GM19193 (cell line): Measurements from ENCODE around the gene FOSB.

Source experiments
- POLR2A ChIP-seq: IDR thresholded peaks from 4 replicates; pipeline ENCODE4 v1.6.1; 2011; ENCODE audit not compliant: insufficient read depth, insufficient read length; ENCODE audit errors: extremely low read depth

Gene FOSB

DNA sequence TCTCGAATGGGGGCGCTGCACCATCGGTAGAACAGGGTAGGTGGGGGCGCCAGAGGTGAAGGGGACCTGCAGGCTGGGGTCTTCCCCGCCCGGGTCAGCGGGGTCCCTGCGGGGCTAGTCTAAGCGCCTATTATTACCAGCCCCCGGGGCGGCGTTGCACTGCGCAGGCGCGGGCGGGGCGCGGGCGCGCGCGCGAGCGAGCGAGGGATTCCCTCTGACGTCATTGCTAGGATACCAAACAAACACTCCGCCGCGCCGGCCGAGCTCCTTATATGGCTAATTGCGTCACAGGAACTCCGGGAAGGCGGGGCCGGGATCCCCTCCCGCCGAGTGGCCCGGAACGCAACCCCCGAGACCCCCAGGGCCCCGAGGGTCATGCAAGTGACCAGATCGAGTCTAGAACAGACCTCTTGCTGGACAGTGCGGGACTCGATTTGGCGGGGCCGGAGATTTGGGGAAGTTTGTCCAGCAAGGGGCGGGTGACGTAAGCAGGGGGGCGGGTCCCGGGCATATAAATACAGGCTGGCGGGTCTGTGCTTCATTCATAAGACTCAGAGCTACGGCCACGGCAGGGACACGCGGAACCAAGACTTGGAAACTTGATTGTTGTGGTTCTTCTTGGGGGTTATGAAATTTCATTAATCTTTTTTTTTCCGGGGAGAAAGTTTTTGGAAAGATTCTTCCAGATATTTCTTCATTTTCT is at the start of gene FOSB:
Gene FOSB (plus strand): TSS at position 541 of the 703 bp plus-strand sequence. CDS start 591 bp downstream, outside the sequence.
- TF ChIP-seq POLR2A: peak; percentile 65

DNA sequence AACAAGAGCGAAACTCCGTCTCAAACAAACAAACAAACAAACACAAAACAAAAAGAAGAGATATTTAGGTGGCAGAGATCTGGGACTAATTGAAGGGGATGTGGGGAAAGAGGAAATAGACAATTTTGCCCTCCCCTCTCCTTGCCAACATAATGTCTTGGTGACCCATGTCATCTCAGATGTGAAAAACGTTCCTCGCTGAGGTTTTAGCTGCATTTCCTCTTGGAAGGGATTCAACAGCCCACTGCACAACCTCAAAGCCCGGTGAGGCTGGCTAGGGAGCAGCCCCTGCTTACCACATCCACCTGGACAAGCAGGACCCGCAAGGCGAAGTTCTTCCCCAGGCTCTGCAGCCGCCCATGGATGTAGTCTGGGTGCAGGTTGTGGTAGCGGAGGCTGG is 49.0 kb upstream of the FOSB start:
- TF ChIP-seq POLR2A: no peak

DNA sequence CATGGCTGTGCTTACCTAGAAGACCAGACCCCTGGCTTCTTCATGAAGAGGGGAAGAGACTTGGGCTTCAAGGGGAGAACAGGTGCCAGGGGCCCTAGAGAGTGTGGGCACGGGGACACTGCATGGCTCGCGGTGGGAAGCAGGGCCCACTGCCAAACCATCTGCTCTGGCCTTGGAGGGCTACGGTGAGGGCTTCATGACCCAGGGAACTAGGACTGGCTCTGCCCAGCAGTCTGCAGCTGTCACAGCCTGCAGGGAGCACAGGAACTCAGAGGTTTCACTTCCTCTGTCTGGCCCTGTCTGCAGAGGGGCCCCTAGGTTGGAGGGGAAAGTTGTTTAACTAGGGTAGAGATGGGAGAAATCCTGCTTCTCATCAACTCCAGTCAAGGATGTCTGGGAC is 48.4 kb upstream of the FOSB start:
- TF ChIP-seq POLR2A: no peak

DNA sequence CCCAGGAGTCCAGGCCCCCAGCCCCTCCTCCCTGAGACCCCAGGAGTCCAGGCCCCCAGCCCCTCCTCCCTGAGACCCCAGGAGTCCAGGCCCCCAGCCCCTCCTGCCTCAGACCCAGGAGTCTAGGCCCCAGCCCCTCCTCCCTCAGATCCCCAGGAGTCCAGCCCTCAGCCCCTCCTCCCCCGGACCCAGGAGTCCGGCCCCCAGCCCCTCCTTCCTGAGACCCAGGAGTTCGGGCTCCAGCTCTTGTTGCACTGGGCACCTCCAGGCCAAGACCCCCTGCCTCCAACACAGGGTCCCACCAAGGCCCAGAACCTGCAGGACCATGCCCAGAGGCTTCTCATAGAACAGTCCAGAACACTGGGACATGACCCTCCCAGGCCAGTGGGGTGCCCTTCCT is 47.9 kb upstream of the FOSB start:
- TF ChIP-seq POLR2A: no peak

DNA sequence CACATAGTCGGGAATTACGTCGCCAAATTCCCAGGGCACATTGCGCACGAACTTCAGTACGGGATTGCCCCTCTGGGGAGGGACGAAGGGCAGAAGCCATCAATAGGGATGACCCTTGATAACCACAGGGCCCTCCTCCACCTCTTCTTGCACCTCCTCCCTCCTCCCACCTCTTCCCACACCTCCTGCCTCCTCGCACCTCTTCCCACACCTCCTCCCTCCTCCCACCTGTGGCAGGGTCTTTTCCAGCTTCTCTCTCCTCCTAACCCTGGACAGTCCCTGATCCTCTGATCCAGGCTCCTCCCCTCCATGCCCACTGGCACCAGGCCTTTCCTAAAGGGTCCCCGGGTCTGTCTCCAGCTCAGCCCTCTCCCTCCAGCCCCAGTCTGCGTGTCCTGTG is 47.4 kb upstream of the FOSB start:
- no peak for TF ChIP-seq POLR2A

DNA sequence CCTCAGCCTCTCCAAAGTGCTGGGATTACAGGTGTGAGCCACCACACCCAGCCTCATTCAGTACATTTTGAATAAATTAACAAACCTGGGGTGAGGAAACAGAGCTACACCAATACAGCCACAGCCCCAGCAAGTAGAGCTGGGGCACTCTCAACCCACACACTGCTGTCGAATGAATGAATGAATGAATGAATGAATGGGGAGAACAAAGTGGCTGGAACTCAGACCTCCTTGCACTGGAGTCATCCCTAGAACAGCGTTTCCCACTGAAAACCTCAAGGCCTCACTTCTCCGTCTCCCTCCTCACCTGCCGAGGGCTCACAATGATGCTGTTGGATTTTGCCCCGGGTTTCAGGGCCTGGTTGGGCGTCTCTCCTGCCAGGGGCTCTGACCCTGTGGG is 46.9 kb upstream of the FOSB start:
- no peak for TF ChIP-seq POLR2A

DNA sequence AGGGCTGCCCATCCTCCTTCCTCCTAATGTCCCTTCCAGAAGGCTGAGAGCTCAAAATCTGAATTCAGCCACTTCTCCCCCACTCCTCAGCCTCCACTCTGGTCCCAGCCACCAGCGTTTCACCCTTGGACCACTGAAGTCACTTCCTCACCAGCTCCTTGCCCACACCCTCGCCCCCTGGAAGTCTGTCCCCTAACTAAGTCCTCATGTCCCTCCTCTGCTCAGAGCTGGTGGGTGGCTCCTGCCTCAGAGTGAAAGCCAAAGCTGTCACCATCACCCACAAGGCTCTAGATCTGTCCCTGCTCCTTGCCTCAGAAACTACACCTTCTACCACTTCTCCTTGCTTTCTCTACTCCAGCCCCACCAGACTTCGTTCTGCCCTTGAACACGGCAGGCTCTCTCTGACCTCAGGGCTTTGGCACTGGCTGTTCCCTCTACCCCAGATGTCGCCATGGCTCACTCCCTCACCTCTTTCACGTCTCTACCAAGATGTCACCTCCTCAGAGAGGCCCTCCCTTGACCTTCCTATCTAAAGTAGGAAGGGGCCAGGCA is 45.8 kb upstream of the FOSB start:
- TF ChIP-seq POLR2A: no peak

DNA sequence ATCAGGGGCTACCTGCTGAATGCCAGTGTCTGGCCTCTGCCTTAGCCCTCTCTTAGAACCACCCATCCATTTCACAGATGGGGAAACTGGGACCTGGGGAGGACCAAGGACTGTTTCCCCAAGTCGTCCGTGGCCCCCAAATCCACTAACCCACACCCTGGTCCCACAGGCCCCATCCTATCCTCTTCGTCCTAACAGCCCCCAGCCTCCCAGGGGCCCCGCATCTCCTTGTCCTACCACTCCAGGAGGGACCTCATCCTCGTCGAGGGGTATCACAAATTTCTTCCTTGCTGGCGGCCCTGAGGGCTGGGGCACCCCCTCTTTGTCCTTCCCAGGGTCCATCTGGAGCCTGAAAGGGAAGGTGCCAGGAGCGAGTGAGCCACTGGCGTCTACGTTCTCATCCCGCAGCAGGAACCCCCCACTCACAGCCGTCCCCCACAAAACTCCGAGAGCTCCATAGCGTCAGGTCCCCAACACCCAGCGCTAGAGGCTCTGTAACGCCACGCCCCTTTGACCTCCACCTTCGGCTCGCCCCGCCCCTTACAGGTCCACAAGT is 44.7 kb upstream of the FOSB start:
- no peak for TF ChIP-seq POLR2A

DNA sequence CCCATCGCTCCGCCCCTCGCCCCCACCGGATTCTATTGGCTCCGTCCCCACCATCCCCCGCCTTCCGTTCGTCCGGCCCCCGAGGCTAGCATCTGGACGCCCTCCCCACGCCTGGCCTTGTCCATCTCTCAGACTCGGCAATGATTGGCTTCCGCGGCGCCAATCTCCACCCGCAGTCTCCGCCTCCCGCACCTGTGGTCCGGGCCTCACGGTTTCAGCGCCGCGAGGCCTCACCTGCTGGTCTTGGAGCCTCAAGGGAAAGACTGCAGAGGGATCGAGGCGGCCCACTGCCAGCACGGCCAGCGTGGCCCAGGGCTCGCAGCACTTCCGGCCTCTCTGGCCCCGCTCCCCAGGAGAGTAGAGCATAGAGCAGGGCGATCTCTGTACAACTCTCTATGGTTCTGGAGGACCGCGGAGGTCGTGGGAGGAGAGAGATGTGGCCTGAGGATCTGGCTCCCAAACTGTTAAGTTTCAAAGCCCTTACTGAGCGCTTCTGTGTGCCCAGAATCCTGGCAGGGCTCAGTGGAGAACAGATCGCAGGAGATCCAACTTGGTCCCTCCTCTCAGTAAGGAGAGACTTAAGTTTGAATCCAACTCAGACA is 44.1 kb upstream of the FOSB start, which contains the start of gene ERCC1:
Gene ERCC1 (minus strand): TSS at position 329 of the 602 bp plus-strand sequence. CDS start 543 bp downstream, outside the sequence.
- TF ChIP-seq POLR2A: peak; percentile 85

DNA sequence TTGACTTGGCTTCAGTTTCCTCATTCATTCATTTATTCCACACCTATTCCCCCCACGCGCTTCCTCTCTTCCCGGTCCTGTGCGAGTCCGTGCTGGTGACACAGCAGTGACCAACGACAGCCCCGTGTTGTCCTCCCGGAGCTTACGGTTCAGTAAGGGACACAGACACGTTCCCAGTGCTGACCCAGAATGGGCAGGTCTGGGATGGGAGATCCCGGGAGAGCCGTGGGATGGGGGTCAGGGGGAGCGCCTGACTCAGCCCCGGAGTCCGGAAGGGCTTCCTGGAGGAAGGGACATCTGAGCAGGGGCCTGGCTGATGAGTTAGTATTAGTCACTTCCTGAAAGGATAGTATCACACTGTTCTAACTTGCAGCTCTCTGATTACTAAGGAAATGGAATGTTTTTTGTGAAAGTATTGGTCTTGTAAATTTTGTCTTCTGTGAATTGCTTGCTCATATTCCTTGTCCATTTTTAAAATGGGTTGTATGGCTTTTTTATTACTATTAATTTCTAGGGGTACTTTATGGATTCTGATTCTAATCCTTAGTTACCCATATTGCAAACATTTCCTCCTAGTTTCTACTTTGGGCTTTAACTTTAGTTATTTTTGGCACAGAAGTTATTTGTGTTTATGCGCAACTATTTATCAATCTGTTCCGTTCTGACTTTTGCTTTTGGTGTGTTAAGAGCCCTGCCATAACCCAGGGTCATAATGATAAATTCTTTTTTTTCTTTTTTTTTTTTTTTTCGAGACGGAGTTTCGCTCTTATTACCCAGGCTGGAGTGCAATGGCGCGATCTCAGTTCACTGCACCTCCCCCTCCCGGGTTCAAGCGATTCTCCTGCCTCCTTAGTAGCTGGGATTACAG is 43.4 kb upstream of the FOSB start:
- no peak for TF ChIP-seq POLR2A

DNA sequence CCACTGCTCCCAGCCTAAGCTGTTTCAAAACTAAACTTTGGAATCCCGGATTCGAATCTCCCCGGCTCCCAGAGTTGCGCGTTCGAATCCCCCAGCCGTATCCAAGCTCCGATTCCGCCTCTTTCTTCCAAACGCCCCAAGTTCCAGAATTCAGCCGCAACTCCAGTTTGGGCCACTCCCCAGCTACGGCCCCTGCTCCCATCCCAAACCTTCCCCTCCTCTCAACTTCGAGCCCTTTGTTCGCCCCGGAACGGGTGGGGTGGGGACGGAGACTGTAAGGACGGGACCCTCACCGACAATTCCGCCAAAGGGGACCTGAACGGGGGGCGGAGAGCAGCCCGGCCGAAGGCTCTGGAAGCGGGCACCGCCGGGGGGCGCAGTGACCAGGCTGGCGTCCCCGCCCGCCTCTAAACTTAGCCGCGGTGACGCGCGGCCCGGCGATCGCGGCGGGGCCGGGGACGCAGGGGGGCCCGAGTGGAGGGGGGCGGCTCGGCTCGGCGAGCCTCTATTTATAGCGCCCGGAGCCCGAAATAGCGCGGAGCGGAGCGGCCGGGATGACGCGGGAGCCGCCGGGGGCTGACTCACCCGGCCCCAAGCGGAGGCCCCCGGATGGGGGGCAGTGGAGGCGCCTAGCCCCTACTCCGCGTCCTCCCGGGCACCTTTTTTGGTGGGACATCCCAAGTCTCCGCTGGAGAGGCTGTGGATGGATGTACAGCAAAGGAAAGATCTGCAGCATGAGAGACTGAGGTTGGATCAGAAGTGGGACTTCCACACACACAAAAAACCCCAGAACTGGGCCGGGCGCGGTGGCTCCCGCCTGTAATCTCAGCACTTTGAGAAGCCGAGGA is 39.2 kb upstream of the FOSB start:
- no peak for TF ChIP-seq POLR2A

DNA sequence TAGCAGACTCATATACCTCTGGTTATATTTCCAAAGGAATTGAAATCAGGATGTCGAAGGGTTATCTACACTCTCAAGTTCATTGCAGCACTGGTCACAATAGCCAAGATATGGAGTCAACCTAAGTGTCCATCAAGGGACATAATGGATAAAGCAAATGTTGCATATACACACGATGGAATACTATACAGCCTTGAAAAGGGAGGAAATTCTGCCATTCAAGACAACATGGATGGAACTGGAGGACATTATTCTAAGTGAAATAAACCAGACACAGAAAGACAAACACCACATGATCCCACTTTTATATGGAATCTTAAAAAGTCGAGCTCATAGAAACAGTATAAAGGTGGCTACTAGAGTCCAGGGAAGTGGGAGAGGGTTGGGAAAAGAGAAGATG is 30.5 kb upstream of the FOSB start:
- TF ChIP-seq POLR2A: no peak

DNA sequence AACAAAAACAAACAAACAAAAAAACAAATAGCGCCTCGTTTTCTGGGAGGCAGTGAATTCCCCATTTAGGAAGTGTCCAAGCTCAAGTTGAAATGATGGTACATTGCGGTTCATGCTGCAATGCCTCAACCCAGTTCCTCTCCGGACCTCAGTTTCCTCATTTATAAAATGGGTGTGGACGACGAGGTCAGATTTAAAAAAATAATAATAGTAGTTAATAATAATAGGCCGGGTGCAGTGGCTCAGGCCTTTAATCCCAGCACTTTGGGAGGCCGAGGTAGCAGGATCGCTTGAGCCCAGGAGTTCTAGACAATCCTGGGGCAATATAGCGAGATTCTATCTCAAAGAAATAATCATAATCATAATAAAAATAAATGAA is 28.6 kb upstream of the FOSB start:
- TF ChIP-seq POLR2A: no peak
